ENCODE measurements around the gene RENBP. TPM values are rescaled to one million over a fixed set of nuclear protein-coding genes. Genes with fewer than 3 reads are reported as not detected.

Gene RENBP
- total and polyA plus RNA-seq, 9 of the 15 experiments (the other 6 are each of a cell fraction or from before 2014, with no cell fraction given), result 0.07 to 14.8 (median 10.6) TPM; not detected in 1

- TF ChIP-seq CSDE1 (IDR thresholded peaks at IDR 0.05) (no peak), SLC30A9 (CRISPR knock-in tag; IDR thresholded peaks at IDR 0.05) (no peak), ZNF551 (CRISPR knock-in tag; IDR thresholded peaks at IDR 0.05) (no peak), NCOA2 (IDR thresholded peaks at IDR 0.05; ENCODE audit: partially characterized antibody in 2 of 2) (no peak), ZBTB7A (IDR thresholded peaks at IDR 0.05; ENCODE audit: borderline replicate concordance, control insufficient read depth, low read depth, low read length) (peak; percentile 37; the same call in 1 of the 2 replicates), ZFPM2 (CRISPR knock-in tag; IDR thresholded peaks at IDR 0.05) (no peak), NFRKB (IDR thresholded peaks at IDR 0.05; ENCODE audit: low read depth) (no peak), ZNF444 (CRISPR knock-in tag; IDR thresholded peaks at IDR 0.05) (no peak), ZNF76 (CRISPR knock-in tag; IDR thresholded peaks at IDR 0.05; ENCODE audit: borderline replicate concordance) (no peak), SRSF7 (optimal IDR thresholded peaks at IDR 0.05; ENCODE audit: low read depth, low read length) (no peak), GABPA (tag; conservative IDR thresholded peaks at IDR 0.05; ENCODE audit: low read depth) (peak; percentile 91), EP300 (IDR thresholded peaks at IDR 0.05; ENCODE audit: low read length) (no peak), ZBTB34 (CRISPR knock-in tag; IDR thresholded peaks at IDR 0.05) (no peak), BCOR (IDR thresholded peaks at IDR 0.05) (no peak), RHOXF2B (CRISPR knock-in tag; conservative IDR thresholded peaks at IDR 0.05) (no peak), CBX3 (IDR thresholded peaks at IDR 0.05; ENCODE audit: borderline replicate concordance in 1 of 2, low read length in 2 of 2) (no peak), RFX7 (CRISPR knock-in tag; IDR thresholded peaks at IDR 0.05) (no peak), ZNF644 (tag; IDR thresholded peaks at IDR 0.05; ENCODE audit: low read depth) (no peak)
- TF ChIP-seq, protein P1, sequence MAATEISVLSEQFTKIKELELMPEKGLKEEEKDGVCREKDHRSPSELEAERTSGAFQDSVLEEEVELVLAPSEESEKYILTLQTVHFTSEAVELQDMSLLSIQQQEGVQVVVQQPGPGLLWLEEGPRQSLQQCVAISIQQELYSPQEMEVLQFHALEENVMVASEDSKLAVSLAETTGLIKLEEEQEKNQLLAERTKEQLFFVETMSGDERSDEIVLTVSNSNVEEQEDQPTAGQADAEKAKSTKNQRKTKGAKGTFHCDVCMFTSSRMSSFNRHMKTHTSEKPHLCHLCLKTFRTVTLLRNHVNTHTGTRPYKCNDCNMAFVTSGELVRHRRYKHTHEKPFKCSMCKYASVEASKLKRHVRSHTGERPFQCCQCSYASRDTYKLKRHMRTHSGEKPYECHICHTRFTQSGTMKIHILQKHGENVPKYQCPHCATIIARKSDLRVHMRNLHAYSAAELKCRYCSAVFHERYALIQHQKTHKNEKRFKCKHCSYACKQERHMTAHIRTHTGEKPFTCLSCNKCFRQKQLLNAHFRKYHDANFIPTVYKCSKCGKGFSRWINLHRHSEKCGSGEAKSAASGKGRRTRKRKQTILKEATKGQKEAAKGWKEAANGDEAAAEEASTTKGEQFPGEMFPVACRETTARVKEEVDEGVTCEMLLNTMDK (IDR thresholded peaks at IDR 0.05; ENCODE audit: borderline replicate concordance, insufficient read depth, low read depth, low read length, poor library complexity, severe bottlenecking), result peak; percentile 22
- TF ChIP-seq, protein P2, sequence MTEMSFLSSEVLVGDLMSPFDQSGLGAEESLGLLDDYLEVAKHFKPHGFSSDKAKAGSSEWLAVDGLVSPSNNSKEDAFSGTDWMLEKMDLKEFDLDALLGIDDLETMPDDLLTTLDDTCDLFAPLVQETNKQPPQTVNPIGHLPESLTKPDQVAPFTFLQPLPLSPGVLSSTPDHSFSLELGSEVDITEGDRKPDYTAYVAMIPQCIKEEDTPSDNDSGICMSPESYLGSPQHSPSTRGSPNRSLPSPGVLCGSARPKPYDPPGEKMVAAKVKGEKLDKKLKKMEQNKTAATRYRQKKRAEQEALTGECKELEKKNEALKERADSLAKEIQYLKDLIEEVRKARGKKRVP (CRISPR knock-in tag; IDR thresholded peaks at IDR 0.05), result no peak
Measured at GRCh38 chrX:153927922-153928760, 16.3 kb downstream of the RENBP start (continued).
